ENCODE data around the gene MYL4. TPM values are rescaled to one million over a fixed set of nuclear protein-coding genes. Genes with fewer than 3 reads are reported as not detected.
"Not testable (repeated sequence)": the region's sequence is repeated elsewhere in the genome, so short reads cannot be mapped to it uniquely, and the experiment has no call there.

The MYL4 gene
- total RNA-seq, 1 experiment from 2014 or later, result 0.10 TPM

GRCh38 chr17:47193931-47194511, 15.1 kb upstream of the MYL4 start:
- no peak for DNase-seq (ENCODE audit: low spot score)

DNA sequence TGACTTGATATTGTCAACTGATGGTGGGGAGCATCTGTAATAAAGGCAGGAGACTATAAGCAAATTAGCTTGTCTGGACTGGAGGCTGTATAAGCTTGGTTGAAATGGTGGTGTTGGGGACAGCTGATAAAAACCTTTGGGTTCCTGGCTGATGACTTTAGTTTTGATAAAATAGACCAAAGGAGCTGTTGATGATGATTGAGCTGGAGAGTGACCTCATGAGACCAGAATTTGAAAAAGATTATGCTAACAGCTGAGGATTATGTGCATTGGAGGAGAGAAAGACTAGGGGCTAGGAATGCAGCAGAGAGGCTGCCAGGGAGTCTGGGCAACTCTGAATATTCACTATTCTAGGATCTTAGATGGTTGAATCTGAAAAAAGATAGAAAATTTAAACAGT, 11.3 kb upstream of the MYL4 start:
- DNase-seq (ENCODE audit: low spot score), result no peak

DNA sequence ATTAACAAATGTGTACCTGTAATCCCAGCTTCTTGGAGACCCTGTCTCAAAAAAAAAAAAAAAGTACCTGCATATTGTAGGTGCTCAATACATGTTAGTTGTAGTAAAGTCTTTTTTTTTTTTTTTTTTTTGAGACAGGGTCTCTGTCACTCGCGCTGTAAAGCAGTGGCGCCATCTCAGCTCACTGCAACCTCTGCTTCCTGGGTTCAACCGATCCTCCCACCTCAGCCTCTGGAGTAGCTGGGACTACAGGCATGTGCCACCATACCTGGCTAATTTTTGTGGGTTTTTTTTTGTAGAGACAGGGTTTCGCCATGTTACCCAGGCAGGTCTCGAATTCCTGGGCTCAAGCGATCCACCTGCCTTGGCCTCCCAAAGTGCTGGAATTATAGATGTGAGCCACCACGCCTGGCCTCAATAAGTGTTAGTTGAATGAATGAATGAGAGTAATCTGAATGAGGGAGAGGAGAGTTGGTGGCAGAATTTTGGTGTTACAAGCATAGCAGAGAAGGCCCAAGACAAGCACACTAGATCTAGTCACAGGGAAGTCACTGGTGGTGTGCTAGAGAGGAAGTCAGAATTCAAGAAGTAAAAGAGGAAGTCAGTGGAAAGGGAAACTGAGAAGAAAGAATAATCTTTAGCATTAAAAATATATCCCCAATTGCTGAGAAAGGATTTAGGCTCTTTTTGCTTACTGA, 9.4 kb upstream of the MYL4 start:
- DNase-seq (ENCODE audit: low spot score), result no peak

GRCh38 chr17:47200325-47200664, 8.9 kb upstream of the MYL4 start:
- DNase-seq (ENCODE audit: low spot score), result no peak

DNA sequence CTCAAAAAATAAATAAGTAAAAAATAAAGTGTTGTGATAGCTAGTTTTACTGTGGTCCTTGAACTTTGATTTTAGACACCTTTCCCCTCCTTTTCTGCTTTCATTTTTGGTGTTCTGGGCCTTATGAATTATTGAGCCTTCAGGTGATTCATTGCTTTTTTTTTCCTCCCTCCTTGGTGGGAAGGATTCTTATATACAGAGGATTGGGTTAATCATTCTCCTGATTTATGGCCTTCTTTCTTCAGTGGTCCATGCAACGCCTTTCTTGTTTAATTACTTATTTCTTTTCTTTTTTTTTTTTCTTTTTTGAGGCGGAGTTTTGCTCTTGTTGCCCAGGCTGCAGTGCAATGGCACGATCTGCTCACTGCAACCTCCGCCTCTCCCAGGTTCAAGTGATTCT, 8.0 kb upstream of the MYL4 start:
- DNase-seq (ENCODE audit: low spot score), result no peak

DNA sequence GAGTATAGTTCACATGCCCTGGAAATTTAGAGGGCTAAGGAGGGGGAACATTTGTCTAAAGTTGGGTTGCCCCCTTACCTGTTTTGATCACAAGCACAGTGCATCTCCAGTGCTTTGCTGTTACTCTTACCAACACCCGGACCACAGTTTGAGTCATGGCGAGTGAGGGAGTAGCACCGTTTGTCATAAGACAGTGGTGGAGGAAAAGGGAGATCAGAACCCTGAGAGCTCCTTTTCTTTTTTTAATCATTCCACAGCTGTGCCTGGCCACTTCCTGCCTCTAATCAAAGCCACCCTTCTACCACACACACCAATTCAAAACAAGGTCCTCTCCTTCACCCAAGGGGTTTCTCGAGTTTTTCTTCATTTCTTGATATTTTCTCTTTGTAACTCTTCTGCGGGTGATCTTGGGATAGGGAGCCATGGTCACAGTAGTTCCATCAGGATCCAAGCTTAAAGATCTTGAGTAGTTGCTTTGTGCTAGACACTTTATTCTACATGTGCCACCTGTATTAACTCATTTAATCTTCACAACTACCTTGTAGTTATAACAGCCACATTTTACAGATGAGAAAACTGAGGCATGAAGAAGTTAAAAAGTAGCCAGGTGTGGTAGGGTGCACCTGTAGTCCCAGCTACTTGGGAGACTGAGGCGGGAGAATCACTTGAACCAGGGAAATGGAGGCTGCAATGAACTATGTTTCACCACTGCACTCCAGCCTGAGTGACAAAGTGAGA, 5.0 kb upstream of the MYL4 start:
- peak; percentile 44 for DNase-seq (ENCODE audit: low spot score)

DNA sequence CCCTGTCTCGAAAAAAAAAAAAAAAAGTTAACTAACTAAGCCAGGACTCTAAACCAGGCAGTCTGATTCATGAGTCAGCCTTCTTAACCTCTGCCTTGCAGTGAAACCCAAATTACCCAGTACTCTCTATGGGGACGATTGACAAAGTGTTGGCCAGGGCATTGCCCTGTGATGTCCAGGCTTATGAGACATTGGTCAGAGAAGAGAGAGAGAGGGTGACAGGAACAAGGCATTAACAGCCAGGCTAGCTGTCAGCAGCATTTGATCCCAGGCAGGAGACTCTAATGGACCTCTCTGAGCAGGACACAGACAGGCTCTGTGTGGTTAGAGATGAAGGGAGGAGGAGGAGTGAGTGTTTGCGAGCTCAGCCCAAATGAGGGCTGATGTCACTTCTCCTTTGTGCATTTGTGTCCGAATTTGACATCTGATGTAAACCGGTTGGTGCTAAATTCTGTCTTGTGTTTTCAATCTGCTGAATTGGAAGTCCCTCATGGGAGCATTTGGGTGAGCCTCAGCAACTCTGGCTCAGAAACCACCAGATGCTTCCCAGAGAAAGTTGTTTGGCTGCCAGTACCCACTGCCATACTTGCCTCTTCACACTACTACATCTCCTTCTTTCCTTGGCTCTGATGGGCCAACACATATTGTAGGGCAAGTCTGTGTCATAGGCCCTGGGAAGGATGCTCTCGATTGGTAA, 4.3 kb upstream of the MYL4 start:
- DNase-seq (ENCODE audit: low spot score), result peak; percentile 42

DNA sequence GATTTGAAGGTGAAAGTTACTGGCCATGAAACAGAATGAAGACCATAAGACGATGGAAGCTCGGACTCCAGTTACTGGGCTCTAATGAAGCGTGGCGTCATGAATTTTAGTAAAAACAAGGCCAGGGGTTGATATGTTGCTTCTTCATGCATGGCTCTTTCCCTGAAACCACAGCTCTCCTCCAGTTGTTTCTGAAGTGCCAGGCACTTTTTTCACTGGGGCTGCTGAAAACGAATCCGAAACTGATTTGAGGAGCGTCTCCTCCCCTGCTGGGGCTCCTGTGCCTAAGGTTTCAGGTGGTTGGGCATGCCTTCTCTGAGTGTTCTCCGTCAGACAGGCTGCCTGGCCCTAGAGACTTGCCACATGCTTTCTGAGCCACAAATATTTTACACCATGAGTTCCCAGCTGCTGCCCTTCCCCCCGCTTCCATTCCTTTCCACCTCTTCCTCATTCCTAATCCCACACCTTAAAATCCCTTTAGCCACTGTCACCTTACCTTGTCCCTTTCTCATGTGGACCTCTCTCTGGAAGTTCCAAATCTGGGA, 3.7 kb upstream of the MYL4 start:
- DNase-seq (ENCODE audit: low spot score), result peak; percentile 97

DNA sequence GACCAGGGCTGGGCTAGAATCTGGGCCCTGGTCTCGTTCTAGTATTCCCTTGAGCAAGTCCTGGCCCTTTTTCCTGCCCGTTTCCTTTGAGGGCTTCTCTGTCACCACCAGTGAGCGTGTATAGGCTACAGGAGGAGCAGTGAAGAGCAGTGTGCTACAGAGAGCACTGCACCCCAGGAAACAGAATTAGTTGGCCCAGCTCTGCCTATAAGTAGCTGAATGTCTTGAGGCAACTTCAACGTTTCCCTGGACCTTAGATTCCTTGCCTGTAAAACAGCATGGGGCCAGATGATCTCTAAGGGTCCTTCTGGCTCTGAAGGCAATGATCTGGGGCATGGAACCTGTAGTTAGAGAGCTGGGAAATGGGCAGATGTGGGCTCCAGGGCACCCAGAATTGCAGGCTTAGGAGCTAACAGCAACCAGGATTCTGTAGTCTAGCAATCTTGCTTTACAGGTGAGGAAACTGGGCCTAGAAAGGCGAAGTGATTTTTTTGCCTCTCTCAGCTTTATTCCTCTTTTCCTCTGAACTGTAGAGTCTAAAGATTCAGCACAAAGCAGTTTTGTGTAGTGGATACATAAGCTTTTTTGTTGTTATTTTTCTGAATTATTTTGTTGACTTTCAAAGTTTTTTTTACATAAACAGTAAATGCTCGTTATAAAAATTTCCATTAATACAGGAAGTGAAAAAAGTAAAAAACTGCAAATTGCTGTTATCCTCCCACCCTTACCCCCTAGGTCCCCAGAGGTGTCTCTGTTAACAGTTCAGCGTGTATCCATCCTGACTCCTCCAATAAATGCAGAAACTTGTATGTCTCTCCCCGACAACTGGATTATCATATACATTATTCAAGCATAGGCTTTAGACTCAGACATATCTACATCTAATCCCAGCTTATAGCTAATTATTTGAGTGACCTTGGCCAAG, 1.7 kb upstream of the MYL4 start:
- no peak for DNase-seq (ENCODE audit: low spot score)

DNA sequence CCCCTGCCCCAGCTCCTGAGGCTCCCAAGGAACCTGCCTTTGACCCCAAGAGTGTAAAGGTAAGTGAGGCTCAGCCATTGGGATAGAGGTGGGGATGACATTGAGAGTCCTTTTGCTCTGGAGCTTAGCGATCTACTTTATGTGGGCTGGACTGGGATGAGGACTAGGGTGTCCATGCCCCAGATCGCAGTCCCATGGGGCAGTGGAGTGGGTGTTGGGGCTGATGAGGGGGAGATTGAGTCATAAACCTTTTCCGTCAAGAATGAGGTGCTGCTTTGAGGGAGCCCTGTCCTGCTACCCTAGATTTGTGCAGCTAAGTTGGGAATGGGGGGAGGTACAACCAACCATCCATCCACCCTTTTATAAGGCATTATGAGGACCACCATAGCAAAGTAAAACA, 351 bp downstream of the MYL4 start:
- DNase-seq (ENCODE audit: low spot score), result no peak

DNA sequence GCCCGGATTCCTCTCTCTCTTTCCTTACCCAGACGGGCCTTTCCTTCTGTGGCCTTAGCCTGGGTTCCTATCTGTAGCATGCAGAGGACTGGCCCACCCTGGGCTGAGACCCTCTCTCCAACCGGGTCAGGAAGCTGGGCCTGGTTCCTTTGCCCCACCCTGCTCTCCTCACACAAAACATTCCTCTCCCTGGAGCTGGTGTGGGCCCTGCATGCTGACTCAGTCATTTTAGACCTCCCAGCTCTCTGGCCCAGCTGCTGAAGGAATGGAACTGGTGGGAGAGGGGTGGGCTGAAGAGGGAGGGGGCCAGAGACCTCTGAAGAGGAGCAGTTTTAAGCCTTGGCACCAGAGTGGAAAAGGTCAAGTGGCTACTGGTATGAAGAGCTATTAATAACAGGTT, 957 bp downstream of the MYL4 start:
- DNase-seq (ENCODE audit: low spot score), result no peak

GRCh38 chr17:47210779-47211178, 1.6 kb downstream of the MYL4 start:
- no peak for DNase-seq (ENCODE audit: low spot score)

- no peak for DNase-seq (ENCODE audit: low spot score)
Measured at GRCh38 chr17:47212458-47212857, 3.3 kb downstream of the MYL4 start.

GRCh38 chr17:47213540-47213939, 4.4 kb downstream of the MYL4 start:
- no peak for DNase-seq (ENCODE audit: low spot score)

GRCh38 chr17:47214931-47215330, 5.8 kb downstream of the MYL4 start:
- DNase-seq (ENCODE audit: low spot score), result no peak

- DNase-seq (ENCODE audit: low spot score), result not testable (repeated sequence)
Measured at GRCh38 chr17:47216821-47217220, 7.7 kb downstream of the MYL4 start.

GRCh38 chr17:47217279-47217678, 8.1 kb downstream of the MYL4 start:
- DNase-seq (ENCODE audit: low spot score), result not testable (repeated sequence)

DNA sequence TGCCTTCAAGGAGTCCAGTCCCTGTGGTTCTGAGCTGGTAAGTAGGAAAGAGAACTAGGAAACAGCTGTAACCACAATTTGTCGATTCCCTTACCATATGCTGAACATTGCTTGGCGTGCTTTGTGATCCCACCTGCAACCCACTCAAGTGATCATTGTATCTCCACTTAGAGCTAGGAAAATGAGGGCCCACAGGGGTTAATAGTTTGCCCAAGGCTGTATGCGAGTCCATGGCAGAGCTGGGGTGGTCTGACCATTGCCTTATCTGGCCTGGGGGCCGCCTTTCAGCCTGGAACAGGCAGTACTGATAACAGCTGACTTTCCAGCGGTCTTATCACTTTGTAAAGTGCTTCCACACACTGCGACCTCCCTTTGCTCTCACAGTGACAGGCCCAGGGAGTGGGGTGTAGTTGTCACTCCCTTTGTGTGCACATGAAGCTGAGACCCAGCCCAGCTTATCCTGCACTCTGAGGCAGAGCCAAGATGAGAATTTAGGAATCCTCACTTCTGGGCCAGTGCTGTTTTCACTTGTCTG, 9.8 kb downstream of the MYL4 start:
- no peak for DNase-seq (ENCODE audit: low spot score)

- no peak for DNase-seq (ENCODE audit: low spot score)
Measured at GRCh38 chr17:47219621-47220475, 10.7 kb downstream of the MYL4 start.

GRCh38 chr17:47220531-47220999, 11.4 kb downstream of the MYL4 start:
- no peak for DNase-seq (ENCODE audit: low spot score)

Data from H4 (cell line).